ENCODE results near the gene TNK2. TPM values are rescaled to one million over a fixed set of nuclear protein-coding genes. Genes with fewer than 3 reads are reported as not detected.

The TNK2 gene
- total RNA-seq, 2 experiments from 2014 or later: 43.6 to 92.1 TPM

DNA sequence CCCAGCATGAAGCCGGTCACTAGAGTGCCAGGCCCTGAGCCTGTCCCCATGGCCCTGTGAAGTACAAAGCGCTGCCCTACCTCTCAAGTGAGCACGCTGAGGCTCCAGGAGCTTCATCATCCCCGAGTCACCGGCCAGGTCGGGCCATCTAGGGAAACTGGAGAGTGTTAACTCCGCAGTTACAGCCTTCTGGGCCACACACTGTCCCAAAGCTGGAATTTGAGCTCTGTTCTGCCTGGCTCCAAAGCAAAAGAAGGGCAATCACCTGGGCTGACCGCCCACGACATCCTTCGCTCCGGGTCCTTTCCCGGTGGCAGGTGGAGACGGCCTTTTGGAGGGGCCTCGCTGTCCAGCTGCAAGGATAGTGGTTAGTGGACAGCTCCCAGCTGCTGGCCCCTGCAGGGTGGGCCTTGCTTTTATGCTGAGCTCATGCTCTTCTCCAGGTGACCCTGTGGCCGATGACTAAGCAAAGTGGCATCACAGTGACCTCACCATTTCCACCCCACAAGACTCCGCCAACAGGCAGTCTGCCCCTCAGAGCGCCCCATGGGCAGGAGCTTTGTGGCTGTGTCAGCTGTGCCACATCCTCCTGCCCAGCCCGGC lies 93.1 kb downstream of the TNK2 start:
- intact Hi-C loops (cut with micrococcal nuclease; ENCODE audit: unreplicated experiment): no loop called here
- no peak for DNase-seq (ENCODE audit: low spot score)
- ChIA-PET CTCF (ENCODE audit: unreplicated experiment) (no interaction called here), POLR2A (no interaction called here)
- no peak overlapping the region for H3K4me3 ChIP-seq (ENCODE audit: low read depth, low read length, poor library complexity, severe bottlenecking)
- no peaks in the 10 kb centered on the region for H3K4me1 ChIP-seq (ENCODE audit: insufficient read depth, low read length, poor library complexity, severe bottlenecking)
- no peaks in the 10 kb centered on the region for H3K9me2 ChIP-seq (ENCODE audit: insufficient read depth, low read length)
- no TSS peak for BruUV-seq (replicated peaks)
- peaks cover 5% of the 10 kb centered on the region; the same call in 1 of the 2 replicates for H3K9me3 ChIP-seq (ENCODE audit: low read length)
- no peaks in the 10 kb centered on the region for H3K36me3 ChIP-seq (ENCODE audit: insufficient read depth, low read length)
- no peaks in the 10 kb centered on the region for H4K20me1 ChIP-seq (ENCODE audit: insufficient read depth, low read length)
- no peaks in the 10 kb centered on the region for H3K79me2 ChIP-seq (ENCODE audit: insufficient read depth, low read depth, low read length)
- TF ChIP-seq, protein P1, sequence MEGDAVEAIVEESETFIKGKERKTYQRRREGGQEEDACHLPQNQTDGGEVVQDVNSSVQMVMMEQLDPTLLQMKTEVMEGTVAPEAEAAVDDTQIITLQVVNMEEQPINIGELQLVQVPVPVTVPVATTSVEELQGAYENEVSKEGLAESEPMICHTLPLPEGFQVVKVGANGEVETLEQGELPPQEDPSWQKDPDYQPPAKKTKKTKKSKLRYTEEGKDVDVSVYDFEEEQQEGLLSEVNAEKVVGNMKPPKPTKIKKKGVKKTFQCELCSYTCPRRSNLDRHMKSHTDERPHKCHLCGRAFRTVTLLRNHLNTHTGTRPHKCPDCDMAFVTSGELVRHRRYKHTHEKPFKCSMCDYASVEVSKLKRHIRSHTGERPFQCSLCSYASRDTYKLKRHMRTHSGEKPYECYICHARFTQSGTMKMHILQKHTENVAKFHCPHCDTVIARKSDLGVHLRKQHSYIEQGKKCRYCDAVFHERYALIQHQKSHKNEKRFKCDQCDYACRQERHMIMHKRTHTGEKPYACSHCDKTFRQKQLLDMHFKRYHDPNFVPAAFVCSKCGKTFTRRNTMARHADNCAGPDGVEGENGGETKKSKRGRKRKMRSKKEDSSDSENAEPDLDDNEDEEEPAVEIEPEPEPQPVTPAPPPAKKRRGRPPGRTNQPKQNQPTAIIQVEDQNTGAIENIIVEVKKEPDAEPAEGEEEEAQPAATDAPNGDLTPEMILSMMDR (conservative IDR thresholded peaks at IDR 0.05; ENCODE audit: low read length): no peak
- no peak for TF ChIP-seq EZH2phosphoT487 (IDR thresholded peaks at IDR 0.05; ENCODE audit: borderline replicate concordance, low read depth, low read length)
- no peak overlapping the region for H3K4me2 ChIP-seq (ENCODE audit: low read length)
- H3K27ac ChIP-seq (ENCODE audit: low read depth, low read length, poor library complexity, severe bottlenecking): no peak overlapping the region
- no peak overlapping the region for H2AFZ ChIP-seq (ENCODE audit: low read length)

DNA sequence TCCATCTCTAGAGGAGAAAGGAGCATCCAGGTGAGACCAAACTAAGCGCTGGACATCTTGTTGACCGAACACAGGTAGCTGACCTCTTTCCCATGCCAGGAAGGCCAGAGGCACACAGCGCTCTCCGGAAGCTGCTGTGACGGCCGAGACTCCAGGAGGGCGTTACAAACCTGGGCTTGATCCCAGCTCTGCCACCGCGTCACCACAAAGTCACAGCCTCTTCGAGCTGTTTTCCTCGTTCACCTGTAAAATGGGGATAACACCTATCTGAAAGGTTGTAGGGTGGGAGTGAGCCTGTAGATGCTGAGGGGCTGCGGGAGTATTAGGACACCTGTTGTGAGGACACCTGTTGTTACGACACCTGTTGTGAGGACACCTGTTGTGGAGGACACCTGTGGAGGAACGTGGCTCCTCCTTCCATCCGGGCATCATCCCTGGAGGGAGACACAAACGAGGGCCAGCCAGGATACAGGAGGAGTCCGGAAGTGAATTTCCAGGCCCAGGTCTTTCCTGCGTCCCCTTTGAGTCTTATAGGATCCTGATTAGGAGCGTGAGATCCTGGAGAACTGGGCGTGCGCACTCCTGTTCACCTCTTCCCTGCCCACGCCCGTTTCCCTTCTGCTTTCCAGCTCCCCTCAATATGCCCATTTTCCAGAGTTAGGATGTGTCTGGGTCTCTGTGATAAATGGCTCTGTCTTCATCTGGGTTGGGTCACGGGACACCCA lies 94.3 kb downstream of the TNK2 start:
- TF ChIP-seq, protein P1 (conservative IDR thresholded peaks at IDR 0.05; ENCODE audit: low read length): no peak
- no peak for TF ChIP-seq EZH2phosphoT487 (IDR thresholded peaks at IDR 0.05; ENCODE audit: borderline replicate concordance, low read depth, low read length)
- Histone ChIP-seq H2AFZ (ENCODE audit: low read length) (no peak overlapping the region), H3K27ac (ENCODE audit: low read depth, low read length, poor library complexity, severe bottlenecking) (no peak overlapping the region), H3K4me1 (ENCODE audit: insufficient read depth, low read length, poor library complexity, severe bottlenecking) (no peaks in the 10 kb centered on the region), H3K36me3 (ENCODE audit: insufficient read depth, low read length) (no peaks in the 10 kb centered on the region), H3K4me3 (ENCODE audit: low read depth, low read length, poor library complexity, severe bottlenecking) (no peak overlapping the region), H3K9me2 (ENCODE audit: insufficient read depth, low read length) (no peaks in the 10 kb centered on the region), H3K79me2 (ENCODE audit: insufficient read depth, low read depth, low read length) (no peaks in the 10 kb centered on the region), H3K4me2 (ENCODE audit: low read length) (no peak overlapping the region), H3K9me3 (ENCODE audit: low read length) (peaks cover 5% of the 10 kb centered on the region; the same call in 1 of the 2 replicates), H4K20me1 (ENCODE audit: insufficient read depth, low read length) (no peaks in the 10 kb centered on the region)
- DNase-seq (ENCODE audit: low spot score): no peak
- BruUV-seq (replicated peaks): no TSS peak
- ChIA-PET CTCF (ENCODE audit: unreplicated experiment) (no interaction called here), POLR2A (no interaction called here)
- intact Hi-C loops (cut with micrococcal nuclease; ENCODE audit: unreplicated experiment): no loop called here

Small RNA genes within 50 kb of the gene (microRNA-seq; reads per million reads assigned to microRNA genes)
- not detected for gene MIR6829 (ENCODE audit: borderline replicate concordance)

Small RNA genes within 50 kb of the gene (small RNA-seq; reads per million reads assigned to genes)
- gene MIR6829 (not detected), gene RNU2-11P (not detected)

Other genes with a start within 250 kb of the TNK2 start
- 1.1 TPM in 1 of 2 replicates, not detected in the other for gene MUC20, start 187.6 kb downstream of the TNK2 start, total RNA-seq (2014; rRNA removed; shearing (Covaris generic))
- gene MUC20, start 187.6 kb downstream of the TNK2 start, total RNA-seq (2022): 0.40 and 0.72 TPM in 2 replicates
- 0.03 and 0.08 TPM in 2 replicates for gene MUC4, start 96.6 kb downstream of the TNK2 start, total RNA-seq (2014; rRNA removed; shearing (Covaris generic))
- 0.11 and 0.42 TPM in 2 replicates for gene MUC4, start 96.6 kb downstream of the TNK2 start, total RNA-seq (2022)
- 127 and 129 TPM in 2 replicates for gene TFRC, start 173.5 kb upstream of the TNK2 start, total RNA-seq (2014; rRNA removed; shearing (Covaris generic))
- gene TFRC, start 173.5 kb upstream of the TNK2 start, total RNA-seq (2022): 160 and 236 TPM in 2 replicates

Data from OCI-LY7 (cell line).